ENCODE results near the gene RAB8B.

RAB8B gene

GRCh38 chr15:63195569-63196015 is 6.2 kb downstream of the RAB8B start:
- no peak for TF ChIP-seq CTCF (IDR thresholded peaks at IDR 0.05; ENCODE audit: borderline replicate concordance, insufficient read depth, low read depth, low read length)
- H3K4me3 ChIP-seq (ENCODE audit: low read depth, low read length) = no peak overlapping the region

- TF ChIP-seq CTCF (IDR thresholded peaks at IDR 0.05; ENCODE audit: borderline replicate concordance, insufficient read depth, low read depth, low read length) = no peak
- H3K4me3 ChIP-seq (ENCODE audit: low read depth, low read length) = no peak overlapping the region
Observed at GRCh38 chr15:63196842-63197241, 7.4 kb downstream of the RAB8B start.

- no peak for TF ChIP-seq CTCF (IDR thresholded peaks at IDR 0.05; ENCODE audit: borderline replicate concordance, insufficient read depth, low read depth, low read length)
- H3K4me3 ChIP-seq (ENCODE audit: low read depth, low read length) = no peak overlapping the region
Observed at GRCh38 chr15:63197626-63198025, 8.2 kb downstream of the RAB8B start.

GRCh38 chr15:63198371-63199250 is 9.2 kb downstream of the RAB8B start:
- TF ChIP-seq CTCF (IDR thresholded peaks at IDR 0.05; ENCODE audit: borderline replicate concordance, insufficient read depth, low read depth, low read length) = no peak
- no peak overlapping the region for H3K4me3 ChIP-seq (ENCODE audit: low read depth, low read length)

- H3K4me3 ChIP-seq (ENCODE audit: low read depth, low read length) = no peak overlapping the region
- no peak for TF ChIP-seq CTCF (IDR thresholded peaks at IDR 0.05; ENCODE audit: borderline replicate concordance, insufficient read depth, low read depth, low read length)
Observed at GRCh38 chr15:63200464-63201249, 11.3 kb downstream of the RAB8B start.

GRCh38 chr15:63202861-63203260 is 13.5 kb downstream of the RAB8B start:
- H3K4me3 ChIP-seq (ENCODE audit: low read depth, low read length) = no peak overlapping the region
- no peak for TF ChIP-seq CTCF (IDR thresholded peaks at IDR 0.05; ENCODE audit: borderline replicate concordance, insufficient read depth, low read depth, low read length)
